Activated T-helper 9 cell treated with anti-CD3 and anti-CD28 coated beads, Interleukin-2, amount 50 U/mL, for 16 hours (primary cell): ENCODE measurements around the gene LETM1.

Source experiments
- DNase-seq: peaks from one replicate; pipeline ENCODE4 v3.0.0-alpha.2; 2020; ENCODE audit warnings: low read depth

Gene LETM1

DNA sequence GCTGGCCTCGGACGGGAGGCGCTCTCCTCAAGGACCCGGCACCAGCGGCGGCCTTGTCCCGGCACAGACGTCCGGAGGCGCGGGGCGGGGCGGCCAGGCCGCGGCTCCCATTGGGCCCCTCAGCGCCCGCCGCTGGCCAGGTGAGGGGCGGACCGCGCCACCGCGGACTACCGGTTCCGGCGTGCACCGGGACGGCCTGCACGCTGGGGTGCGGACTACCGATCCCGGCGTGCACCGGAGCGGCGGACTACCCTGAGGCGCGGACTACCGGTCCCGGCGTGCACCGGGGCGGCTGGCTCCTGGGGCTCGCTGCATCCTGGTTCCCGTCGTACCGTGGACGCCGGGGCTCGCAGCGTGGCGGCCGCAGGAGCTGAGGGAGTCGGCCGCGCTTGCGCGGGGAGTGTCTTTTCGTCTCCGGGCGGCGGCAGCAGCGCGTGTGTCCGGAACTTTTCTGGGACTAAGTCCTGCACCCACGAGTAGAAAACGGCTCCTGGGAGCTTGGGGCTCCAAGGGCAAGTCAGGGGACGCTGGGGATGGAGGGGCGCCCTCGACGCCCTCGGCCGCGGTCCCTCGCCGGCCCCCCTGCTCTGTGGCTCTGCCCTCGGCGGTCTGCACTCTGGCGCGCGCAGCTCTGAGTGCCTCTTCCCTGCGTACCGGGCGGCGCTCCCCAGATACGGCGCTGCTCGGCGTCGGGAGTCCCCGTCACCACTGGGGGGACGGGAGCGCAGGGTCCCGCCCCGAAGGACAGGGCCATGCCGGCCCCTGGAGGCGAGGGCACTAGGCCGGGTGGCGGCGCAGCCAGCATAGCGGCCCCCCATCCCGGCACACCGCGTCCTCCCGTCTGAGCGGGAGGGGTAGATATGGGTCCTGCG lies at the start of gene LETM1:
Gene LETM1 (minus strand): TSS at position 86 of the 872 bp plus-strand sequence. CDS start 206 bp downstream, outside the sequence.
- peak; percentile 91 for DNase-seq

DNA sequence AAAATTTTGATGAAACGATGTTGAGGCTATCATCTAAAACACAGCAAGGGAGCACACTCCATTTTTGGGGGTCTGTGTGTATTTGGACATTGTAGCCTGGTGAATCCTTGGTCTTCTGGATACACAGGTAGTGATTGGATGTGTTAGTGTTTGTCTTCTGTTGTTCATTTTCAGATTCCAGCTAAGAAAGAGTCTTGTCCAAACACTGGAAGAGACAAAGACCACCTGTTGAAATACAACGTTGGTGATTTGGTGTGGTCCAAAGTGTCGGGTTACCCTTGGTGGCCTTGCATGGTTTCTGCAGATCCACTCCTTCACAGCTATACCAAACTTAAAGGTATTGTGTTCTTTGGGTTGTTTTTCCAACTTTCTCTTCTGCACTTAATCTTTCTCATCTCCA lies 48.1 kb upstream of the LETM1 start:
- DNase-seq: no peak

DNA sequence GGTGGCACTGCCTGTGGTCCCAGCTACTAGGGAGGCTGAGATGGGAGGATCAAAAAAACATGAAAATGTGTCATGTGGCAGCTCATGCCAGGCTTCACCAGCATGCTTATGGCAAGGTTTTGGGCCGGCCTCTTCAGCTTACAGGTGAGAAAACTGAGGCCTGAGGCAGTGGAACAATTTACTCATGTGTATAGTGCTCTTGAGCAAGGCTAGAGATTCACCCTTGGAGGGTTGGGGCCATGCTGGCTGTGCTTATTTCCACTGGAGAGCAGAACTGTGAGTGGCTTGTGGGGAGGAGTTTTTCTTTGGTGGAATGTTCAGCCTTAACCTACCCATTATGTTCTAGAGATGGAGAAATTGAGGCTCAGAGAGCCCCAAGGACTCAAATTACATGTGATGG lies 47.1 kb upstream of the LETM1 start:
- DNase-seq: no peak

DNA sequence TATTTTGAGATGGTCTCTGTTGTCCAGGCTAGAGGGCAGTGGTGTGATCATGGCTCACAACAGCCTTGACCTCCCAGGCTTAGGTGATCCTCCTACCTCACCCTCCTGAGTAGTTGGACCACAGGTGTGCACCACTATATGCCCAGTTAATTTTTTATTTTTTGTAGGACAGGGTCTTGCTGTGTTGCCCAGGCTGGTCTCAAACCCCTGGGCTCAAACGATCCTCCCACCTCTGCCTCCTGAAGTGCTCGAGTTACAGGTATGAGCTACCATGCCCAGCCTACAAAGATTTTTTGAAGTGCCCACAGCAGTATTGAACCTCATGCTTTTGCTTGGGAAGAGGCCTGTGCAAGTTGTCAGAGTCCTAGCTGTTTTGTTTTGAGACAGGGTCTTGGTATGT lies 46.3 kb upstream of the LETM1 start:
- no peak for DNase-seq

DNA sequence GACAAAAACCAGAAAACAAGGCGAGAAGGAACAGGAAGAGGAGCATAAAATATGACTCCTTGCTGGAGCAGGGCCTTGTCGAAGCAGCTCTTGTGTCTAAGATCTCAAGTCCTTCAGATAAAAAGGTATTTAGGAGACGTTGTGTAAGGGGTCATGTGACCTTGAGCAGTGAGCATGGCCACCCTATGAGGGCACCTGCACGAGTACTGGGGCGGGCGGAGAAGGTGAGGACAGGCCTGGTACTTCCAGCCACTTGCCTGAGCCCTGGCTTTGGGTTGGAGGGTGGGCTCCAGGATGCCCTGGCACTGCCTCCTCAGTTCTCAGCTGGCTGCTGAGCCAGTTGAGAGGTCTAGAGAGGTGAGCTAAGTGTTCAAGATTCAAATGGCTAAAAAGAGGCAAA lies 45.2 kb upstream of the LETM1 start:
- no peak for DNase-seq

DNA sequence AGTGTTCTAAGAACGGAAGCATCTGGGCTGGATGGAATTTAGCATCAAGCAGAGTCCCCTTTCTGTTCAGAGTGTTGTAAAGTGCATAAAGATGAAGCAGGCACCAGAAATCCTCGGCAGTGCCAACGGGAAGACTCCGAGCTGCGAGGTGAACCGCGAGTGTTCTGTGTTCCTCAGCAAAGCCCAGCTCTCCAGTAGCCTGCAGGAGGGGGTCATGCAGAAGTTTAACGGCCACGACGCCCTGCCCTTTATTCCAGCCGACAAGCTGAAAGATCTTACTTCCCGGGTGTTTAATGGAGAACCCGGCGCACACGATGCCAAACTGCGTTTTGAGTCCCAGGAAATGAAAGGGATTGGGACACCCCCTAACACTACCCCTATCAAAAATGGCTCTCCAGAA lies 44.7 kb upstream of the LETM1 start:
- no peak for DNase-seq

DNA sequence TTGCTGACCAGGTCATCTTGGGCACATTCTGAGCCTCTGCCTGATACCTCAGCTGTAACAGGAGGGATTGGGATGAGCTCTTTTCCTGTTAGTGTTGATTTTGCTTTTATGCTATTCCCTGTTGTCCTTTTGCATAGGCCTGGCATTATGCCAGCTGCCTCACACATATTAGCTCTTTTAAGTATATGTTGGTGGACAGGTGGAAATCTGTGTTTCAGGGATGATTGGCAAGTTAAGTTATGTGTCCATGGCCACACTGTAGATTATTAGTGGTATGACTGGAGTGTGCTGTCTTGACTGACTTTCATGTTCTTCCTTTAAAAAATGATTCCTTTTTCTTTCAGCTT lies 44.1 kb upstream of the LETM1 start:
- DNase-seq: no peak

DNA sequence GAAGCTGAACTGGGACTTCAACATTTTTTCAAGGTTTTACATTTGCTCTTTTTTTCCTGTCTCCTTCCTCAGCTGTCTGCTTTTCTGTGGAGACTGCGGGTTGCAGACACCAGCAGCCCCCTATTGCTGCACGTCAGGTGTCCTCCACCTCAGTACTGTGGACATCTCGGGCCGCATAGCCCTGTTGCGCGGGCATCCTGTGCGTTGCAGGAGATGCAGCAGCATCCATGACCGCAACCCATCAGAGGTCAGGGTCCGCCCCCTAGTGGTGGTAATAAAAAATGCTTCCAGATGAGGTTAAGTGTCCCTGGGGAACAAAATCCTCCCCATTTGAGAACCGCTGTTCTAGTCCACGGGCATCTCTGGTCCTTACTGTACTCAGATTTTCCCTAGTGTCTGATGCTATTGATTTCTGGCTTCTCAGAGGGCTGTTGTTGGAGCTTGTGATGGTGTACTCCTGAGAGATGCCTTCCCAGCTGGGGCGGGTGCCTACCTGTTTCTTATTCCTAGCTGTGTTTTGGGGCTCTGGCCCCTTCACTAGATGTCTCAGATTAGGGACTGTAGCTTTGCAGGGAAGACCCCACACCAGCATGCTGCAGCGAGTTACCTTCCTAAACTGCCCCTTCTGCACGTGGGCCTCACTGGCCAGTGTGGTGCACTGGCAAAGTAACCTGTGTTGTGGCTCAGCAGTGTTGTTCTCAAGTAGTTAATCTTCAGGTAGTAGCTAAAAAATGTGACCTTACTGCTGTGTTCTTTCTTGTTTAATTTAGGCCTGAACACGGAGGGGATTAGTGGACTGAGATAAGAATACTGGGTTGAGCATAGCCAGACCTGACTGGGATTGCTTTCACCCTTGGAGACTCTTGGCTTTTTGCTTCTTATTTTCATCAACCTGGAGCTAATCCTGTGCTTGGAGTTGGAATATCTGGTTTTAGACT lies 43.5 kb upstream of the LETM1 start:
- peak; percentile 54 for DNase-seq

DNA sequence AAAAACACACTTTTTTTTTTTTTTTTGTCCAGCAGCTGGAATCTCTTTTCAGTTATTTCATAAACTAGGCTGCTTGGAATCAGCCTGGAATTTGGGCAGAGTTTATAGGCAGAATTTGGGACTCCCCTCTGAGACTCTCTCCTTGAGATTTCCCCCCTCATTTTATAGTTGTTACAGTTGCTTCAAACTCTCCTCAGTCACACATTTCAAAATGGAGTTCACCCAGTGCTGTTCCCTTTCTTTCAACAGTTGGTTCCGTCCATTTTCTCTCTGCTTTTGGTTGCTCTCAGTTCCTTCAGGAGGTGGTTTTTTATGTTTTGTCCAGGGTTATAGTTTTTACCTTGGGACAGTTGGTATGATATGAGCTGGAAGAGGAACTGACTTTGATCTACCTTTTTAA lies 42.7 kb upstream of the LETM1 start:
- DNase-seq: no peak

DNA sequence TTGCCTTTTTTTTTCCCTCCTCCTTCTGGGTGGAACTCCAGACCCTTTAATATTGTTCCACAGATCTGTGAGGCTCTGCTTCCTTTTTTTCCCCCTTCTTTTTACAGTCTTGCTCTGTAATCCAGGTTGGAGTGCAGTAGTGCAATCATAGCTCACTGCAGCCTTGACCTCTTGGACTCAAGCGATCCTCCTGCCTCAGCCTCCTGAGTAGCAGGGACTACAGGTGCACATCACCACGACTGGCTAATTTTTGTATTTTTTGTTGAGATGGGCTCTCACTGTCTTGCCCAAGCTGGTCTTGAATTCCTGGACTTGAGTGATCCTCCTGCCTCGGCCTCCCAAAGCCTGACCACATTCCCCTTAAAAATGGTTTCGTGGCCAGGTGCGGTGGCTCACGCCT lies 42.1 kb upstream of the LETM1 start:
- no peak for DNase-seq

DNA sequence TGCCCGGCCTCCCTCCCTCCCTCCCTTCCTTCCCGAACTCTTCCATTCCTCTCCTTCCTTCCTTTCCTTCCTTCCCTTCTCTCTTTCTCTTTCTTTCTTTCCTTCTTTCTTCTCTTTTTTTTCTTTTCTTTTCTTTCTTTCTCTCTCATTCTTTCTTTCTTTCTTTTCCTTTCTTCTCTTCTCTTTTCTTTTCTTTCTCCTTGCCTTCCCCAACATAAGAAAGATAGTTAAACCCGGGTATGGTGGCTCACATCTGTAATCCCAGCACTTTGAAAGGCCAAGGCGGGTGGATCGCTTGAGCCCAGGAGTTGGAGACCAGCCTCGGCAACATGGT lies 40.7 kb upstream of the LETM1 start:
- no peak for DNase-seq

DNA sequence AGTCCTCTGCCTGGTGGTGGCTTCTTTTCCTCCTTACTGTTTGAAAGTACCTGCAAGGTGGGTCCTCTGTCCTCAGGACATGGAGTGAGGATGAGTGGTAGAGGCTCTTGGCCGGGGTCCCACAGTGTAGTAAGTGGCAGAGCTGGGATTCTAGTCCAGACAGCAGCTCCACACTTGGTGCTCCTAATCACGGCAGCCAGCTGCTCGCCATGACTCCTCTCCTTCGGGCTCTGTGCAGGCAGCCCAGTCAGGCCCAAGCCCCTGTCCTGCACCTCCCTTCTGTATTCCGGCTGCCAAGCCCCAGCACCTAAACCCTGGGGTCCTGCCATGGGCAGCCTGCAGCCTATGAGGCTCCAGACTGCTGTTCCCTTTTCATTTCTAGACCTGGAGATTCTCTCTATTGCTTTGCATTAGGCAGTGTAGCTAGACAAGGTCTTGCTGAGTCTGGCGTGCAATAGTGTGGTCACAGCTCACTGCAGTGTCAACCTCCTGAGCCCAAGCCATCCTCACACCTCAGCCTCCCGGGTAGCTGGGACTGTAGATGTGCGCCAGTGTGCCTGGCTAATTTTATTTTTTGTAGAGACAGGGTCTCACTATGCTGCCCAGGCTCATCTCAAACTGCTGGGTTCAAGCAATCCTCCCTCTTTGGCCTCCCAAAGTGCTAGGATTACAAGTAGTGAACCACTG lies 40.2 kb upstream of the LETM1 start:
- DNase-seq: no peak

DNA sequence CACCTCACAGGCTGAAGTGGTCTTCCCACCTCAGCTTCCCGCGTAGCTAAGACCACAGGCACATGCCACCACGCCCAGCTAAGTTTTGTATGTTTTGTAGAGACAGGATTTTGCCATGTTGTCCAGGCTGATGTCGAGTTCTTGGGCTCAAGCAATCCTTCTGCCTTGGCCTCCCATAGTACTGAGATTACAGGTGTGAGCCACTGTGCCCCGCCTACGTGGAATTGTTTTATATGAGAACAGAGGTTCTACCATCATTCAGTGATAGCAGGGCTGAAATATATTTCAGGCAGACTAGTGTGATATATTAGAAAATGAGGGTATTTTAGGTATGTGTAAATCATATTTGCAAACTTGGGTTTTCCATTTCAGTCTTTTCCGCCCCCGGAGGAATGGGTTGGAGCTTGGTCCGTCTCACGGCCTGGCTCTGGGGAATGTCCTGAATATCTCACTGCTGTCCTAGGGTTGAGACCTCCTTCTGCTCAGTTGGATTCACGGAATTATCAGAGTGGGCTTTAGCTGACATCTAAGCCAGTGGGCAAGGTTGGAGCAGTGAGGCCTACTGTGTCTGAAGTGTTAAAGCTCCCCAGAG lies 35.1 kb upstream of the LETM1 start:
- no peak for DNase-seq

DNA sequence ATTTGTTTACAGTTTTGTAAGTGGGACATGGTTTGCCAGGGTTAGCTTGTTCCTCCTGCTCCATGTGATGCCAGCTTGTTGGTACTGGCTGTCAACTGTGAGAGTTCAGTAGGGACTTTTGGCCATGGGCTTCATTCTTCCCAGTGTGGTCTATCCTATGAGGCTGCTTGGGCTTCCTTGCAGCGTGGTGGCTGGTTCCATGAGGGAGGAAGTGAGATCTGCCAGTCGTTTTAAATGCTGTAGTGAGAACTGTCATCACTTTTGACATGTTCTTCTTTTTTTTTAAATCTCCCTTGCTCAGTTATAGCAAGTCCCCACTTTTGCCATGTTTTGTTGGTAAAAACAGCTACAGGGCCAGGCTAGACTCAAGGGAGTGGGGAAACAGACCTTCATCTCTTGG lies 31.1 kb upstream of the LETM1 start:
- no peak for DNase-seq

DNA sequence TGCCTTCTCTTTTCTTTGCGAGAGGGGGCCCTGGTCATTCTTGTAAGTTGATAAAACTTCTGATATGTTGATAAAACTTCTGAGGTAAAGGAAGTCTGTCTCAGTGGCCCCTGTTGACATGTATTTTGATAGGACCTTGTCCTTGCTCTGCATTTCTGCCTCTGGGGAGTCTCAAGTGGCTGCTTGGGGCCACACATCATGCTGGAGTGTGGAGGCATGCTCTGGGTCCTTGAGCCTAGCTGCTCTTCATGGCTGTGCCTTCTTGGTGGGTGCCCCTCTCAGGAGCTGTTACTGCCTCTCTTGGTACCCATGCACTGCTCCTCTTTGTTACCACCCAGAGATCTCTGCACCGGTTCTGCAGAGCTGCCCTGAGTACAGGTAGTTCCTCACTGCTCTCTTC lies 29.5 kb upstream of the LETM1 start:
- DNase-seq: no peak

DNA sequence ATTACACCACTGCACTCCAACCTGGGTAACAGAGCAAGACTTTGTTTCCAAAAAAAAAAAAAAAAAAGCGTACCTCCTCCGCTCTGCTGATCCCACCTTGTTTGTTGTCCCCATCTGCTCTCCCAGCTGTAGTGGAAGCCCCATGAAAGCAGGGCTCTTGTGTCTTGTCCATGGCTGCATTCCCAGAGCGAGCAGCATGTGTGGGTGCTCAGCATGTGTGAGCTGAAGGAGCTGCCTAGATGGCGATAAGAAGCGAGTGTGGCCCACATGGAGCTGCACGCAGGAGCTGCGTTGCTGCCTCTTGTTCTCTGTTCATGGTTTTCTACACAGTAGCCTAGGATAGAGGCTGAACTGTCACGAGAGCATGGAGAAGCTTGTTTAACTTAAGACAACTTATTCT lies 27.6 kb upstream of the LETM1 start:
- no peak for DNase-seq

DNA sequence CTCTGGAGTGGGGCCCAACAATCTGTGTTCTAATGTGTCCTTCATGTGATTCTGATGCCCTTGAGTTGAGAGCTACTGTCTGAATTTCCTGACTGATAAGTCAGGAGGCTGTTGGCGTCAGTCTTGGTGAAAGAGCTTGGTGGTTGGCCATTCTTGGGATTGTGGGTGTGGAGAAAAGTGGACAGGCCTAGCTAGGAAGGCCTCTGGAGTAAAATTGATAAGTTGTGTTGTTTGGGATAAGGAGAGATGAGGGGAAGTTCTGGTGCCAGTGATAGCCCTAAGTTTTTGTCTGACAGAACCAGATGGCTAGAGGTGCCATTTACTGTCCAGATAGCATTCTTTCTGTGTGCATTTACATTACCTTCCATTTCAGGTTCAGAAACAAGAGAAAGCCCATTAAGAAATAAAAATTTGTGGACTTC lies 26.9 kb upstream of the LETM1 start:
- DNase-seq: no peak

DNA sequence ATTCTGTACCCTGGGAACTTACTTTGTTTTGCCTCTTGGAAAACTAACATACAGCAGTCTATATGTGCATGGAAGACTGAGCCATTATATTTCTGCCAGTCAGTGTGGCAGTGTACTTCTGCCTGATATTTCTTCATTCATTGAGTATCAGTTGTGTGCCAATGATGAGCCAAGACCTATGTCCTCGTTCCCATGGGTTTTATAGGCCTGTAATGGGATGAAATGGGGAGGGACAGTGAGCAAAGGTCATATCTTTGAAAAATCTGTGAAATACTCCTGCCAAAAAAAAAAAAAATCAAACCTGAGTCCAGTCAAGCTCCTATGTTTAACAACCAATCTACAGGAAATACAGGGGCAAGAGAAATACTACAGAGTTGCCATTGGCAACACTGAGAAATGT lies 24.4 kb upstream of the LETM1 start:
- DNase-seq: no peak

DNA sequence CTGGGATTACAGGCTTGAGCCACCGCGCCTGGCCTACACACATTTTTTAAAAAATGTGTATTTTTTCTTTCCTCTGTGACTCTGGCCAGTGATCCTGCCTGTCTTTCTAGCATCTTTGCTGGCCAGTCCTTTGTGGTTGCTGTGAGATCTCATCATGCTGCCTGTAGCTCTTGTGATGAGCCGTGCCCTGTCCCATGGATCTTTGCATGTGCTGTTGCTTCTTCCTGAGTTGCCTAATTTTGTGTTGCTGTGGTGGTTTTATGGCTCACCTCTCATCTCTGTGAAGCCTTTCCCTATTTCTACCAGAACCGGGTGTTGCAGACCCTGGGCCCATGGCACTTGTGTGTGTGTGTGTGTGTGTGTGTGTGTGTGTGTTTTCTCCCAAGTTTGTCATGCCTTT lies 23.5 kb upstream of the LETM1 start:
- DNase-seq: no peak

DNA sequence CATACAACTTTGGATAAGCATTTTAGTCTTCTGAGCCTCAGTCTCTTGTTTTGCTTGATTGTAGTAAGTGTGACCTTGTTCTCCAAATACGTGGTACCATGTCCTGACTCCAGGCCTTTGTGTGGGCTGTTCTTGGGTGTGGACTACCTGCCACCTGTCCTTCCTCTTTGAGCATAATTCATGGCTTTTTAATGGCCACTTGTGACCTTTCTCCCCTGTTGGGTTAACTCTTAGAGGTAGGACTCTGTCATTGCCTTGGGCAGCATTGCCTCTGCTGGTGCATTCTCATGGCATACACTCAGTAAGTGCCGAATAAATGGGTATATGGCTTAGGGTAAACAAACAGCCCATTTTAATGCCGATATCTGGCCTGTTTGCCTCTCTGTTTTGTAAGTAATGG lies 18.2 kb upstream of the LETM1 start:
- no peak for DNase-seq

DNA sequence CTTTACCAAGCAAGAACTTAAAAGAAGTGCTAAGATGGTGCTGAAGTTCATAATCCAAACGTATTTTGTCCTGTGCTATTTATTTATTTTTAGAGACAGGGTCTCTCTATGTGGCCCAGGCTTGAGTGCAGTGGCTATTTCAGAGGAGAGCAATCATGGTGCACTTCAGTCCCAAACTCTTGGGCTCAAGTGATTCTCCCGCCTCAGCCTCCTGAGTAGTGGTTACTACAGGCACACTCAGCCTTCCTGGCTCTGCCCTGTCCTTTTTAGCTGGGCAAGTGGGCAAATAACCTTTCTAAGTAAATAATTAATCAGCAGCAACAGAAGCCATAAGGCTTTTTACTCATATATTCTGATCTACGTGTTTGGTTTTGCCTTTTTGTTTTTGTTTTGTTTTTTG lies 17.8 kb upstream of the LETM1 start:
- no peak for DNase-seq

DNA sequence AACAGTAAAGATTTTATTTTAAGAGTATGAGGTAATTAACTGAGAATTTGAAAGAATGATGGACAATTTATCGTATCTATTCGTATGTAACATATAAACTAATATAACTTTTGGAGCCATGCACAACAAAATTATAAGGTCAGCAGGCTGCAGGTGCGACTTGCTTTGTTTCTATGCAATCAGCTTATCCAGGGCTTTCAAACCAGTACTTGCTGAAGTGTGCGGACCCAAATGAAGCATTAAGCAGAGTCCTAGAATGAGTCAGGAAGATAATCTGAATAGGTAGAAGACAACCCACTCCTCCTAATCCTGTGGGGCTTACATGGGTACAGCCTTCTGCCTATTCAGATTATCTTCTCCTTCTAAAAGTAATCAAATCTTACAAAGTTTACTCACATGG lies 17.3 kb upstream of the LETM1 start:
- DNase-seq: no peak
